Measurements from ENCODE around the gene MAFG. TPM values are rescaled to one million over a fixed set of nuclear protein-coding genes. Genes with fewer than 3 reads are reported as not detected.
A peak's percentile ranks its signal among the peaks of the same experiment; 100 is the strongest.

Gene MAFG
- total and polyA plus RNA-seq, 2 of the 13 experiments (the other 11 are each of a cell fraction or from before 2014, with no cell fraction given) = 14.5 to 20.0 TPM

GRCh38 chr17:81967533-81968395, 40.2 kb upstream of the MAFG start (continued):
- TF ChIP-seq UBTF (CRISPR knock-in tag; IDR thresholded peaks at IDR 0.05) = peak; percentile 88
- no peak for TF ChIP-seq ZNF30 (CRISPR knock-in tag; IDR thresholded peaks at IDR 0.05)
- no peak for TF ChIP-seq ATRX (CRISPR knock-in tag; IDR thresholded peaks at IDR 0.05; ENCODE audit: borderline replicate concordance)
- no peak for TF ChIP-seq SP1 (IDR thresholded peaks at IDR 0.05)
- TF ChIP-seq SP1 (CRISPR knock-in tag; IDR thresholded peaks at IDR 0.05) = no peak; the same call in 1 of the 2 replicates
- TF ChIP-seq GTF2F1 (IDR thresholded peaks at IDR 0.05; ENCODE audit: low read length) = no peak
- TF ChIP-seq ZEB1 (IDR thresholded peaks at IDR 0.05; ENCODE audit: insufficient replicate concordance, low read depth) = peak; percentile 16
- TF ChIP-seq MTF2 (CRISPR knock-in tag; IDR thresholded peaks at IDR 0.05; ENCODE audit: borderline replicate concordance) = no peak
- TF ChIP-seq ZNF580 (CRISPR knock-in tag; IDR thresholded peaks at IDR 0.05; ENCODE audit: borderline replicate concordance, low read depth) = peak; percentile 86; the same call in 1 of the 2 replicates
- TF ChIP-seq, protein P1, sequence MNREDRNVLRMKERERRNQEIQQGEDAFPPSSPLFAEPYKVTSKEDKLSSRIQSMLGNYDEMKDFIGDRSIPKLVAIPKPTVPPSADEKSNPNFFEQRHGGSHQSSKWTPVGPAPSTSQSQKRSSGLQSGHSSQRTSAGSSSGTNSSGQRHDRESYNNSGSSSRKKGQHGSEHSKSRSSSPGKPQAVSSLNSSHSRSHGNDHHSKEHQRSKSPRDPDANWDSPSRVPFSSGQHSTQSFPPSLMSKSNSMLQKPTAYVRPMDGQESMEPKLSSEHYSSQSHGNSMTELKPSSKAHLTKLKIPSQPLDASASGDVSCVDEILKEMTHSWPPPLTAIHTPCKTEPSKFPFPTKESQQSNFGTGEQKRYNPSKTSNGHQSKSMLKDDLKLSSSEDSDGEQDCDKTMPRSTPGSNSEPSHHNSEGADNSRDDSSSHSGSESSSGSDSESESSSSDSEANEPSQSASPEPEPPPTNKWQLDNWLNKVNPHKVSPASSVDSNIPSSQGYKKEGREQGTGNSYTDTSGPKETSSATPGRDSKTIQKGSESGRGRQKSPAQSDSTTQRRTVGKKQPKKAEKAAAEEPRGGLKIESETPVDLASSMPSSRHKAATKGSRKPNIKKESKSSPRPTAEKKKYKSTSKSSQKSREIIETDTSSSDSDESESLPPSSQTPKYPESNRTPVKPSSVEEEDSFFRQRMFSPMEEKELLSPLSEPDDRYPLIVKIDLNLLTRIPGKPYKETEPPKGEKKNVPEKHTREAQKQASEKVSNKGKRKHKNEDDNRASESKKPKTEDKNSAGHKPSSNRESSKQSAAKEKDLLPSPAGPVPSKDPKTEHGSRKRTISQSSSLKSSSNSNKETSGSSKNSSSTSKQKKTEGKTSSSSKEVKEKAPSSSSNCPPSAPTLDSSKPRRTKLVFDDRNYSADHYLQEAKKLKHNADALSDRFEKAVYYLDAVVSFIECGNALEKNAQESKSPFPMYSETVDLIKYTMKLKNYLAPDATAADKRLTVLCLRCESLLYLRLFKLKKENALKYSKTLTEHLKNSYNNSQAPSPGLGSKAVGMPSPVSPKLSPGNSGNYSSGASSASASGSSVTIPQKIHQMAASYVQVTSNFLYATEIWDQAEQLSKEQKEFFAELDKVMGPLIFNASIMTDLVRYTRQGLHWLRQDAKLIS (CRISPR knock-in tag; IDR thresholded peaks at IDR 0.05) = no peak; the same call in 1 of the 2 replicates
- TF ChIP-seq KAT7 (CRISPR knock-in tag; IDR thresholded peaks at IDR 0.05; ENCODE audit: borderline replicate concordance) = peak; percentile 70
- peak; percentile 93 for TF ChIP-seq ARNT2 (CRISPR knock-in tag; IDR thresholded peaks at IDR 0.05; ENCODE audit: low read depth)
- TF ChIP-seq FOXP1 (IDR thresholded peaks at IDR 0.05) = no peak
- peak; percentile 83 for TF ChIP-seq FOXP1 (CRISPR knock-in tag; IDR thresholded peaks at IDR 0.05)
- TF ChIP-seq BATF2 (CRISPR knock-in tag; IDR thresholded peaks at IDR 0.05) = 0 out of 2 replicates have a peak, but pooled peaks have one; percentile 60
- TF ChIP-seq, protein P2, sequence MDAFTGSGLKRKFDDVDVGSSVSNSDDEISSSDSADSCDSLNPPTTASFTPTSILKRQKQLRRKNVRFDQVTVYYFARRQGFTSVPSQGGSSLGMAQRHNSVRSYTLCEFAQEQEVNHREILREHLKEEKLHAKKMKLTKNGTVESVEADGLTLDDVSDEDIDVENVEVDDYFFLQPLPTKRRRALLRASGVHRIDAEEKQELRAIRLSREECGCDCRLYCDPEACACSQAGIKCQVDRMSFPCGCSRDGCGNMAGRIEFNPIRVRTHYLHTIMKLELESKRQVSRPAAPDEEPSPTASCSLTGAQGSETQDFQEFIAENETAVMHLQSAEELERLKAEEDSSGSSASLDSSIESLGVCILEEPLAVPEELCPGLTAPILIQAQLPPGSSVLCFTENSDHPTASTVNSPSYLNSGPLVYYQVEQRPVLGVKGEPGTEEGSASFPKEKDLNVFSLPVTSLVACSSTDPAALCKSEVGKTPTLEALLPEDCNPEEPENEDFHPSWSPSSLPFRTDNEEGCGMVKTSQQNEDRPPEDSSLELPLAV (CRISPR knock-in tag; conservative IDR thresholded peaks at IDR 0.05; ENCODE audit: low read depth) = no peak
- TF ChIP-seq, protein P3, sequence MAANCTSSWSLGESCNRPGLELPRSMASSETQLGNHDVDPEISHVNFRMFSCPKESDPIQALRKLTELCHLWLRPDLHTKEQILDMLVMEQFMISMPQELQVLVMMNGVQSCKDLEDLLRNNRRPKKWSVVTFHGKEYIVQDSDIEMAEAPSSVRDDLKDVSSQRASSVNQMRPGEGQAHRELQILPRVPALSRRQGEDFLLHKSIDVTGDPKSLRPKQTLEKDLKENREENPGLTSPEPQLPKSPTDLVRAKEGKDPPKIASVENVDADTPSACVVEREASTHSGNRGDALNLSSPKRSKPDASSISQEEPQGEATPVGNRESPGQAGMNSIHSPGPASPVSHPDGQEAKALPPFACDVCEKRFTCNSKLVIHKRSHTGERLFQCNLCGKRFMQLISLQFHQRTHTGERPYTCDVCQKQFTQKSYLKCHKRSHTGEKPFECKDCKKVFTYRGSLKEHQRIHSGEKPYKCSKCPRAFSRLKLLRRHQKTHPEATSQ (CRISPR knock-in tag; IDR thresholded peaks at IDR 0.05; ENCODE audit: borderline replicate concordance) = no peak
- peak; percentile 85 for TF ChIP-seq PPARG (CRISPR knock-in tag; conservative IDR thresholded peaks at IDR 0.05)
- TF ChIP-seq ZNF496 (CRISPR knock-in tag; IDR thresholded peaks at IDR 0.05; ENCODE audit: insufficient replicate concordance) = no peak

Data from HepG2 (cell line).